A549 (cell line): ENCODE results near the gene RASD2. TPM values are rescaled to one million over a fixed set of nuclear protein-coding genes. Genes with fewer than 3 reads are reported as not detected.

ENCODE experiments used
- ATAC-seq, 2 experiments: fragments of 200-7000 bp in 1 of 2; fragments of >200 bp in 1 of 2; cut with Nextera tagmentation in 1 of 2; cut with Tn5 transposase in 1 of 2; 3 replicates each; pipeline versions ENCODE4 v1.8.0 to v1.9.1; 2018 to 2020; ENCODE audit warnings: mild to moderate bottlenecking in 1 of 2, moderate library complexity in 1 of 2
- CTCF ChIA-PET: fragments of 300-600 bp; sonication (Branson Sonifier 250); formaldehyde crosslinking; extraction: SDS; loops from one replicate; lab custom pipeline; 2021; ENCODE audit warnings: antibody characterized with exemption, inconsistent platforms; lab: Yijun Ruan, JAX
- POLR2A ChIA-PET: fragments of 350-600 bp; formaldehyde crosslinking; extraction: SDS; loops from one replicate; lab custom pipeline; 2021; ENCODE audit warnings: antibody characterized with exemption, inconsistent platforms; lab: Yijun Ruan, JAX
- DNase-seq, 2 experiments: peaks; one replicate each; pipeline versions ENCODE4 v3.0.0 to v3.0.0-alpha.2; 2011 to 2016; ENCODE audit warnings: low read depth in 1 of 2, low spot score in 1 of 2
- FAIRE-seq: peaks from 2 replicates; lab custom pipeline; 2011; peaks lifted over from hg19 to GRCh38; lab: Jason Lieb, UNC
- H3K27ac ChIP-seq, 2 experiments: fragments of >200 bp; sonication (Bioruptor Twin); formaldehyde crosslinking; 3 replicates each; pipeline ENCODE4 v1.5.1; 2016 to 2017
- H3K4me1 ChIP-seq: fragments of >200 bp; sonication (Bioruptor Twin); formaldehyde crosslinking; 3 replicates; pipeline ENCODE4 v1.6.1; 2016
- H3K4me2 ChIP-seq: fragments of >200 bp; sonication (Bioruptor Twin); formaldehyde crosslinking; 3 replicates; pipeline ENCODE4 v1.6.1; 2016
- H3K4me3 ChIP-seq: fragments of >200 bp; sonication (Bioruptor Twin); formaldehyde crosslinking; 3 replicates; pipeline ENCODE4 v1.5.1; 2016
- H3K9me3 ChIP-seq: fragments of >200 bp; sonication (Bioruptor Twin); formaldehyde crosslinking; 3 replicates; pipeline ENCODE4 v1.6.1; 2016
- BHLHE40 ChIP-seq: IDR thresholded peaks from 2 replicates; pipeline ENCODE4 v1.6.1; 2012; ENCODE audit warnings: low read depth, low read length, inconsistent platforms
- CBX2 ChIP-seq: fragments of 200-600 bp; sonication (generic); IDR thresholded peaks from 2 replicates; pipeline ENCODE4 v1.6.1; 2016; ENCODE audit warnings: low read depth, mild to moderate bottlenecking, borderline replicate concordance
- CHD2 ChIP-seq: fragments of 150-350 bp; IDR thresholded peaks from 2 replicates; pipeline ENCODE4 v1.6.1; 2014; ENCODE audit warnings: low read length; ENCODE audit not compliant: partially characterized antibody
- EHF ChIP-seq: fragments of 250-450 bp; sonication (Bioruptor Pico); IDR thresholded peaks from 2 replicates; pipeline ENCODE4 v1.5.0; 2020; ENCODE audit warnings: mild to moderate bottlenecking
- EHMT2 ChIP-seq: fragments of 200-600 bp; sonication (generic); IDR thresholded peaks from 2 replicates; pipeline ENCODE4 v1.6.1; 2016; ENCODE audit warnings: antibody characterized with exemption, low read depth, mild to moderate bottlenecking, moderate library complexity
- ESRRA ChIP-seq: fragments of 150-350 bp; IDR thresholded peaks from 2 replicates; pipeline ENCODE4 v1.6.1; 2014; ENCODE audit warnings: mild to moderate bottlenecking, low read length, borderline replicate concordance
- FOSL2 ChIP-seq, 2 experiments: fragments of 450-650 bp in 1 of 2; fragments of >200 bp in 1 of 2; sonication (Bioruptor Twin) in 1 of 2; formaldehyde crosslinking; IDR thresholded peaks; 2 replicates each; pipeline versions ENCODE4 v1.5.0 to v1.6.1; 2016 to 2020; ENCODE audit warnings: mild to moderate bottlenecking in 1 of 2, moderate library complexity in 1 of 2
- HDAC2 ChIP-seq: fragments of 200-600 bp; sonication (generic); IDR thresholded peaks from 2 replicates; pipeline ENCODE4 v1.6.1; 2016
- HOXB13 ChIP-seq: fragments of 250-450 bp; sonication (Bioruptor Pico); IDR thresholded peaks from 2 replicates; pipeline ENCODE4 v1.5.0; 2020; ENCODE audit warnings: low read depth, mild to moderate bottlenecking, moderate library complexity
- JUN ChIP-seq, 2 experiments: fragments of >200 bp; sonication (Bioruptor Twin); formaldehyde crosslinking; IDR thresholded peaks; 2 replicates in 1 of 2; 3 replicates in 1 of 2; pipeline ENCODE4 v1.6.1; 2016 to 2017
- MYC ChIP-seq: IDR thresholded peaks from 2 replicates; pipeline ENCODE4 v1.6.1; 2012; ENCODE audit warnings: mild to moderate bottlenecking, inconsistent platforms, low read length, improper control_type of control experiment, borderline replicate concordance
- NFE2L2 ChIP-seq: fragments of 150-350 bp; conservative IDR thresholded peaks from 2 replicates; pipeline ENCODE4 v1.6.1; 2014; ENCODE audit warnings: low read length
- NPAS2 ChIP-seq: fragments of 250-450 bp; sonication (Bioruptor Pico); IDR thresholded peaks from 2 replicates; pipeline ENCODE4 v1.8.0; 2022; ENCODE audit warnings: mild to moderate bottlenecking, moderate library complexity, borderline replicate concordance
- PHF8 ChIP-seq: fragments of 200-600 bp; sonication (generic); IDR thresholded peaks from 2 replicates; pipeline ENCODE4 v1.6.1; 2016; ENCODE audit warnings: low read depth, mild to moderate bottlenecking, antibody characterized with exemption, moderate library complexity, borderline replicate concordance
- POLR2A ChIP-seq: IDR thresholded peaks from 2 replicates; pipeline ENCODE4 v1.6.1; 2012; ENCODE audit warnings: mild to moderate bottlenecking, low read length
- POLR2AphosphoS2 ChIP-seq: conservative IDR thresholded peaks from 2 replicates; pipeline ENCODE4 v1.6.1; 2012; ENCODE audit warnings: low read length, improper control_type of control experiment, inconsistent platforms
- RARB ChIP-seq: fragments of 250-450 bp; sonication (Bioruptor Pico); IDR thresholded peaks from 2 replicates; pipeline ENCODE4 v1.8.0; 2021; ENCODE audit warnings: mild to moderate bottlenecking, moderate library complexity
- RCOR1 ChIP-seq: fragments of 150-350 bp; IDR thresholded peaks from 2 replicates; pipeline ENCODE4 v1.6.1; 2014; ENCODE audit warnings: antibody characterized with exemption, low read length, low read depth
- RNF2 ChIP-seq: fragments of 200-600 bp; sonication (generic); IDR thresholded peaks from 2 replicates; pipeline ENCODE4 v1.6.1; 2016; ENCODE audit warnings: low read depth, mild to moderate bottlenecking, antibody characterized with exemption, moderate library complexity, borderline replicate concordance
- SMC3 ChIP-seq: fragments of >200 bp; sonication (Bioruptor Twin); formaldehyde crosslinking; IDR thresholded peaks from 3 replicates; pipeline ENCODE4 v1.6.1; 2018; ENCODE audit warnings: inconsistent platforms
- TFCP2L1 ChIP-seq: fragments of 250-450 bp; sonication (Bioruptor Pico); IDR thresholded peaks from 2 replicates; pipeline ENCODE4 v1.5.0; 2021; ENCODE audit warnings: mild to moderate bottlenecking
- TP53 ChIP-seq: fragments of 250-450 bp; sonication (Bioruptor Pico); IDR thresholded peaks from 2 replicates; pipeline ENCODE4 v1.5.0; 2021; ENCODE audit warnings: mild to moderate bottlenecking, moderate library complexity
- ZNF302 ChIP-seq: fragments of 250-450 bp; sonication (Bioruptor Pico); IDR thresholded peaks from 2 replicates; pipeline ENCODE4 v1.9.0; 2021; ENCODE audit warnings: inconsistent platforms, mild to moderate bottlenecking, moderate library complexity
- ZSCAN20 ChIP-seq: fragments of 250-450 bp; sonication (Bioruptor Pico); IDR thresholded peaks from 2 replicates; pipeline ENCODE4 v1.8.0; 2022; ENCODE audit warnings: mild to moderate bottlenecking, moderate library complexity
- WGBS: methylation state at CpG from one replicate; pipeline ENCODE4 v1.1.6; 2017; ENCODE audit errors: missing lambda C conversion rate; 5-methylcytosine and 5-hydroxymethylcytosine counted together
- polyA plus RNA-seq, 4 experiments: library from polyadenylated mRNA; depleted of rRNA in 3 of 4; stranded (reverse); fragments of >200 nt; fragmentation: RNase III in 1 of 4; extraction: RNeasy Plus Mini Kit Qiagen cat#74134 plus additional on column Dnase treatment in 1 of 4; gene quantifications; 2 replicates in 3 of 4; 3 replicates in 1 of 4; pipeline ENCODE4 v1.2.3, GENCODE V29; 2011 to 2017
- TF ChIP-seq, protein P1 (sequence below): IDR thresholded peaks from 2 replicates; pipeline ENCODE4 v1.6.1; 2012; ENCODE audit warnings: low read depth, borderline replicate concordance
- TF ChIP-seq, protein P2 (sequence below): fragments of 250-450 bp; sonication (Bioruptor Pico); IDR thresholded peaks from 2 replicates; pipeline ENCODE4 v1.5.0; 2020; ENCODE audit warnings: low read depth, mild to moderate bottlenecking, moderate library complexity
- TF ChIP-seq, protein P3 (sequence below): fragments of 150-350 bp; IDR thresholded peaks from 2 replicates; pipeline ENCODE4 v1.6.1; 2014; ENCODE audit warnings: low read depth, mild to moderate bottlenecking, low read length
- TF ChIP-seq, protein P4 (sequence below): fragments of >200 bp; sonication (Bioruptor Twin); formaldehyde crosslinking; IDR thresholded peaks from 2 replicates; pipeline ENCODE4 v1.6.1; 2016
- TF ChIP-seq, protein P5 (sequence below): IDR thresholded peaks from 2 replicates; pipeline ENCODE4 v1.6.1; 2012

Gene RASD2
- polyA plus RNA-seq, 2 of the 4 experiments (the other 2 are of a cell fraction): 0.61 to 1.2 TPM

DNA sequence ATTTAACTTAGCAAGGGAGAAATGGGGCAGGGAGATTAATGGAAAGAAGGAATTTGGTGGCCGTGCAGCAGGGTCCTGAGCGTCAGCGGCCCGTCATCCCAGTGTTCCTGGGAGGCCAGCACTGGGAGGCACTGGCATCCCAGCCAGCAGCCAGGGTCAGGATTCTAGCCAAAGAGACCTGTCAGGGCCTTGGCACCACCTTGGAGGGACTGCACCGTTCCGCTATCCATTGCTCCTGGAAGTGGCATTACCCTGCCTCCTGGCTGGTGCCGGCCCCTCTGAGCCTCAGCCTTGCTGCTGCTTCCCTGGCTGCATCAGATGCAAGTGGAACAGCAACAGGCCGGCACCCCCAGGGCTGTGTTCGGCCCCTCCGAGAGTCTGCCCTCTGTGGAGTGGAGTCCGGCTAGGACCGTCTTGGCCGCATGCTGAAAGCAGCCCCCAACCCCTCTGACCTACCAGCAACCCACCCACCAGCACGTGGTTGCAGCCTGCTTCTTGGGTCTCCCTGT, 30.1 kb downstream of the RASD2 start:
- DNase-seq: no peak
- ChIA-PET CTCF (interaction anchor here (1.0 to 3.5 kb wide), 6 partner anchors 12 to 140 kb away, joined by 3 to 29 read pairs (median 9); no protein-coding TSS in a partner anchor), POLR2A (no interaction called here)
- no peak; a peak in 1 of 6 replicates for ATAC-seq
- no peak overlapping the region for H3K4me3 ChIP-seq
- H3K9me3 ChIP-seq: no peaks in the 10 kb centered on the region
- H3K4me1 ChIP-seq: peaks cover 15% of the 10 kb centered on the region
- no peak for FAIRE-seq
- 83% methylated on average over 13 of the region's 14 CpGs for WGBS
- H3K27ac ChIP-seq: peak overlapping the region in 1 of 2 experiments; percentile 24; a peak in 1 of 6 replicates
- H3K4me2 ChIP-seq: no peak overlapping the region
- TF ChIP-seq SMC3 (no peak), CHD2 (no peak), EHMT2 (no peak), HOXB13 (CRISPR knock-in tag) (no peak)

DNA sequence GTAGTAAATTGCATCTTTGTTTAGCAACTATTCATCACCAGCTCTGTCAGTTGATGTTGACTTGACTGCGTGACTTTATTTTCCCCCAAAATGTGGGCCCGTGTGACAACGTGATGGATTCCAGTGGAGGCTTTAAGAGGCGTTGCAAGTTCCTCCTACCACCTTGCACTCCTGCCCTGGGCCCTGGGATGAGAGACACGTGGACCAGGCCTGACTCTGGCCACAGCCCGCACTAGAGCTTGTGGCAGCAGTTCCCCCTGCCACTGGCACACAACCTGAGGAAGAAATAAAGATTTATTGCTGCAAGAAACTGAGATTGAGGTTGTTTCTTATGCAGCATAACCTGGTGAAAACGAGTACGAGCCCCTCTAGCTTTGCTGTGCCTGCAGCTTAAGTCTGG, 31.9 kb downstream of the RASD2 start:
- TF ChIP-seq, protein P1, sequence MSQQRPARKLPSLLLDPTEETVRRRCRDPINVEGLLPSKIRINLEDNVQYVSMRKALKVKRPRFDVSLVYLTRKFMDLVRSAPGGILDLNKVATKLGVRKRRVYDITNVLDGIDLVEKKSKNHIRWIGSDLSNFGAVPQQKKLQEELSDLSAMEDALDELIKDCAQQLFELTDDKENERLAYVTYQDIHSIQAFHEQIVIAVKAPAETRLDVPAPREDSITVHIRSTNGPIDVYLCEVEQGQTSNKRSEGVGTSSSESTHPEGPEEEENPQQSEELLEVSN: no peak
- TF ChIP-seq EHF (CRISPR knock-in tag) (no peak), FOSL2 (IDR thresholded peaks at IDR 0.05) (no peak), FOSL2 (CRISPR knock-in tag; IDR thresholded peaks at IDR 0.05) (no peak), RNF2 (no peak), TP53 (no peak), NFE2L2 (no peak), HDAC2 (no peak)

DNA sequence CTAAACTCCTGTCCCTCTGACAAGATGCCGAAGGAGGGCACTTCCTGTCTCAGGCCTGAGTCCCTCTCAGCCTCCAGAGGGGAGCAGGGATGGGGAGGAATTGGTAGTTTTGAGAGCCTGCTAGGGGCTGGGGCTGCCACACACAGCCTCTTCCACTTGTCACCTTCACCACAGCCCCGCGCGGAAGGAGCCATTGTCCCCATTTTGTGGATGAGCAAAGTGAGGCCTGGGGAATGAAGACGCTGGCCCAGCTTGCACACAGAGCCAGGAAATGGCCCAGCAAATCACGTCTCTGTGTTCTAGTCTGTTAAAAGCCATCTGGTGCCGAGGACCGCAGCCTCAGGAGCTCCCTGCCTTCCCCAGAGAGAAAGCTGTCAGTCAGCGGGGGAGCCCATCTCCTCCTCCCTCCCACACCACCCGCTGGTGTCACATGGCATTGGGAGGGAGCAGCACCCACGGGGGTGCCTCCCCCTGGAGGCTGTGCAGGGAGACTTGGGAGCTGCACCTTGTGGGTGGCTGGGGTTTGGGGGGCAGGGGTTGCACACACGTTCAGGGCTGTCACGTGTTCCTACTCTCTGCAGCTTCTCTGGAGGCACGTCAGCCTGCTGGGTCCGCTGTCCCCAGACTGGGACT, 34.6 kb downstream of the RASD2 start:
- ATAC-seq: peak in 1 of 2 experiments; percentile 56; a peak in 3 of 6 replicates
- 100% methylated on average over 5 of the region's 15 CpGs for WGBS
- POLR2A ChIA-PET: no interaction called here

More for the DNA sequence above, 31.9 kb downstream of the RASD2 start:
- H3K4me3 ChIP-seq: no peak overlapping the region
- ChIA-PET POLR2A (no interaction called here), CTCF (interaction anchor here (1.1 to 3.5 kb wide), 4 partner anchors 10 to 142 kb away, joined by 3 to 29 read pairs (median 10); no protein-coding TSS in a partner anchor)
- peaks cover 15% of the 10 kb centered on the region for H3K4me1 ChIP-seq
- H3K9me3 ChIP-seq: no peaks in the 10 kb centered on the region
- H3K4me2 ChIP-seq: no peak overlapping the region
- H3K27ac ChIP-seq: no peak overlapping the region
- ATAC-seq (no peak), FAIRE-seq (no peak), DNase-seq (no peak)
- 72% methylated on average over 8 of the region's 8 CpGs for WGBS

More for the DNA sequence above, 34.6 kb downstream of the RASD2 start:
- Histone ChIP-seq H3K4me2 (no peak overlapping the region), H3K9me3 (no peaks in the 10 kb centered on the region), H3K27ac (0 out of 6 replicates have a peak overlapping the region, but pooled peaks of 1 of the 2 experiments have one; percentile 36), H3K4me3 (no peak overlapping the region), H3K4me1 (no peaks in the 10 kb centered on the region)
- CTCF ChIA-PET: interaction anchor here (0.5 to 1.7 kb wide), 4 partner anchors 8 to 529 kb away, joined by 3 to 9 read pairs (median 4); no protein-coding TSS in a partner anchor
- TF ChIP-seq PHF8: no peak
- no peak for TF ChIP-seq TFCP2L1 (CRISPR knock-in tag)
- no peak for TF ChIP-seq NPAS2 (CRISPR knock-in tag)
- no peak for TF ChIP-seq MYC
- no peak for TF ChIP-seq RCOR1
- TF ChIP-seq EHF (CRISPR knock-in tag): no peak
- TF ChIP-seq, protein P2, sequence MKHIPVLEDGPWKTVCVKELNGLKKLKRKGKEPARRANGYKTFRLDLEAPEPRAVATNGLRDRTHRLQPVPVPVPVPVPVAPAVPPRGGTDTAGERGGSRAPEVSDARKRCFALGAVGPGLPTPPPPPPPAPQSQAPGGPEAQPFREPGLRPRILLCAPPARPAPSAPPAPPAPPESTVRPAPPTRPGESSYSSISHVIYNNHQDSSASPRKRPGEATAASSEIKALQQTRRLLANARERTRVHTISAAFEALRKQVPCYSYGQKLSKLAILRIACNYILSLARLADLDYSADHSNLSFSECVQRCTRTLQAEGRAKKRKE (CRISPR knock-in tag): no peak
- no peak for TF ChIP-seq RARB (CRISPR knock-in tag)
- no peak for TF ChIP-seq ZNF302 (CRISPR knock-in tag)
- TF ChIP-seq BHLHE40: no peak
- TF ChIP-seq, protein P3, sequence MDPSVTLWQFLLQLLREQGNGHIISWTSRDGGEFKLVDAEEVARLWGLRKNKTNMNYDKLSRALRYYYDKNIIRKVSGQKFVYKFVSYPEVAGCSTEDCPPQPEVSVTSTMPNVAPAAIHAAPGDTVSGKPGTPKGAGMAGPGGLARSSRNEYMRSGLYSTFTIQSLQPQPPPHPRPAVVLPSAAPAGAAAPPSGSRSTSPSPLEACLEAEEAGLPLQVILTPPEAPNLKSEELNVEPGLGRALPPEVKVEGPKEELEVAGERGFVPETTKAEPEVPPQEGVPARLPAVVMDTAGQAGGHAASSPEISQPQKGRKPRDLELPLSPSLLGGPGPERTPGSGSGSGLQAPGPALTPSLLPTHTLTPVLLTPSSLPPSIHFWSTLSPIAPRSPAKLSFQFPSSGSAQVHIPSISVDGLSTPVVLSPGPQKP: no peak
- TF ChIP-seq, protein P4, sequence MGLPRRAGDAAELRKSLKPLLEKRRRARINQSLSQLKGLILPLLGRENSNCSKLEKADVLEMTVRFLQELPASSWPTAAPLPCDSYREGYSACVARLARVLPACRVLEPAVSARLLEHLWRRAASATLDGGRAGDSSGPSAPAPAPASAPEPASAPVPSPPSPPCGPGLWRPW: no peak
- TF ChIP-seq, protein P5, sequence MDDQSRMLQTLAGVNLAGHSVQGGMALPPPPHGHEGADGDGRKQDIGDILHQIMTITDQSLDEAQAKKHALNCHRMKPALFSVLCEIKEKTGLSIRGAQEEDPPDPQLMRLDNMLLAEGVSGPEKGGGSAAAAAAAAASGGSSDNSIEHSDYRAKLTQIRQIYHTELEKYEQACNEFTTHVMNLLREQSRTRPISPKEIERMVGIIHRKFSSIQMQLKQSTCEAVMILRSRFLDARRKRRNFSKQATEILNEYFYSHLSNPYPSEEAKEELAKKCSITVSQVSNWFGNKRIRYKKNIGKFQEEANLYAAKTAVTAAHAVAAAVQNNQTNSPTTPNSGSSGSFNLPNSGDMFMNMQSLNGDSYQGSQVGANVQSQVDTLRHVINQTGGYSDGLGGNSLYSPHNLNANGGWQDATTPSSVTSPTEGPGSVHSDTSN: no peak
- TF ChIP-seq NFE2L2: no peak
- TF ChIP-seq ZSCAN20: no peak
- no peak for TF ChIP-seq JUN (IDR thresholded peaks at IDR 0.05)
- TF ChIP-seq ESRRA: no peak
- TF ChIP-seq POLR2A: no peak
- TF ChIP-seq CBX2: no peak
- no peak for TF ChIP-seq POLR2AphosphoS2
- FAIRE-seq (no peak), DNase-seq (no peak)
